Panc1 (cell line): ENCODE results near the gene PNPLA2. TPM values are rescaled to one million over a fixed set of nuclear protein-coding genes. Genes with fewer than 3 reads are reported as not detected.
A peak's percentile ranks its signal among the peaks of the same experiment; 100 is the strongest.

ENCODE experiments used
- ATAC-seq: fragments of 200-7000 bp; cut with Tn5 transposase; 2 replicates; pipeline ENCODE4 v1.9.1; 2020; ENCODE audit warnings: mild to moderate bottlenecking, moderate library complexity
- BruUV-seq: library from RNA; stranded (reverse); fragments of 400-500 nt; replicated peaks from 2 replicates; lab custom pipeline; 2021; lab: Mats Ljungman, UMichigan
- CTCF ChIA-PET: fragments of 300-600 bp; sonication (Branson Sonifier 250); formaldehyde crosslinking; loops from one replicate; lab custom pipeline; 2022; ENCODE audit warnings: antibody characterized with exemption; lab: Charles Lee
- POLR2A ChIA-PET: fragments of 300-600 bp; sonication (Branson Sonifier 250); formaldehyde crosslinking; loops from one replicate; lab custom pipeline; 2022; ENCODE audit warnings: antibody characterized with exemption; lab: Charles Lee
- DNase-seq: peaks from one replicate; pipeline ENCODE4 v3.0.0-alpha.2; 2010; ENCODE audit warnings: low read depth, low spot score
- H3K27ac ChIP-seq: 2 replicates; pipeline ENCODE4 v1.5.1; 2011; ENCODE audit warnings: mild to moderate bottlenecking, low read length, inconsistent platforms
- H3K27me3 ChIP-seq: fragments of 200-500 bp; sonication (Bioruptor generic); 2 replicates; pipeline ENCODE4 v1.6.0; 2014; ENCODE audit warnings: low read length, inconsistent platforms; ENCODE audit not compliant: control insufficient read depth, insufficient read depth
- H3K36me3 ChIP-seq: fragments of 200-500 bp; sonication (Bioruptor generic); 2 replicates; pipeline ENCODE4 v1.5.1; 2014; ENCODE audit warnings: inconsistent platforms, mild to moderate bottlenecking, low read length, moderate library complexity; ENCODE audit not compliant: control insufficient read depth, insufficient read depth
- H3K4me1 ChIP-seq: 2 replicates; pipeline ENCODE4 v1.5.1; 2011; ENCODE audit warnings: inconsistent platforms, mild to moderate bottlenecking, low read length, moderate library complexity; ENCODE audit not compliant: control insufficient read depth, insufficient read depth
- H3K4me3 ChIP-seq, 2 experiments: 2 replicates each; pipeline ENCODE4 v1.5.1; 2011 to 2012; ENCODE audit warnings: low read depth in 2 of 2, low read length in 2 of 2, mild to moderate bottlenecking in 2 of 2, inconsistent platforms in 1 of 2, moderate library complexity in 1 of 2
- H3K9me3 ChIP-seq: fragments of 200-500 bp; sonication (Bioruptor generic); 2 replicates; pipeline ENCODE4 v1.5.1; 2014; ENCODE audit warnings: low read depth, mild to moderate bottlenecking, inconsistent platforms, low read length, moderate library complexity; ENCODE audit not compliant: control insufficient read depth, insufficient read depth
- POLR2AphosphoS5 ChIP-seq: IDR thresholded peaks from 2 replicates; pipeline ENCODE4 v1.6.1; 2012; ENCODE audit warnings: mild to moderate bottlenecking, low read depth, low read length, moderate library complexity
- SIN3A ChIP-seq: IDR thresholded peaks from 2 replicates; pipeline ENCODE4 v1.6.1; 2012; ENCODE audit warnings: low read depth, mild to moderate bottlenecking, low read length, moderate library complexity, borderline replicate concordance; ENCODE audit not compliant: insufficient read depth
- TCF7L2 ChIP-seq: IDR thresholded peaks from 2 replicates; pipeline ENCODE4 v1.6.1; 2011; ENCODE audit warnings: mild to moderate bottlenecking, low read depth, low read length, inconsistent platforms
- in situ Hi-C: cut with HindIII; loops from 2 replicates; pipeline ENCODE4 v1.10.0; 2016; ENCODE audit warnings: low sequenced_read_pairs, low pct_unique_long_range_greater_than_20kb
- intact Hi-C: fragments of 100-400 bp; cut with micrococcal nuclease; formaldehyde crosslinking; loops from one replicate; pipeline ENCODE4 v1.10.0; 2022; ENCODE audit not compliant: unreplicated experiment
- total RNA-seq: library from RNA; stranded (reverse); gene quantifications from one replicate; pipeline ENCODE4 v1.2.1, GENCODE V29; 2021; ENCODE audit not compliant: unreplicated experiment
- TF ChIP-seq, protein P1 (sequence below), 2 experiments: IDR thresholded peaks; 2 replicates each; pipeline ENCODE4 v1.6.1; 2011 to 2012; ENCODE audit warnings: low read depth in 2 of 2, control low read depth in 1 of 2, low read length in 1 of 2, mild to moderate bottlenecking in 1 of 2, moderate library complexity in 1 of 2; ENCODE audit not compliant: insufficient read depth in 1 of 2
- TF ChIP-seq, protein P2 (sequence below): fragments of 450-650 bp; IDR thresholded peaks from 2 replicates; pipeline ENCODE4 v1.5.1; 2017; ENCODE audit warnings: mild to moderate bottlenecking

PNPLA2 gene
- total RNA-seq, 1 experiment from 2014 or later, result 244 TPM

DNA sequence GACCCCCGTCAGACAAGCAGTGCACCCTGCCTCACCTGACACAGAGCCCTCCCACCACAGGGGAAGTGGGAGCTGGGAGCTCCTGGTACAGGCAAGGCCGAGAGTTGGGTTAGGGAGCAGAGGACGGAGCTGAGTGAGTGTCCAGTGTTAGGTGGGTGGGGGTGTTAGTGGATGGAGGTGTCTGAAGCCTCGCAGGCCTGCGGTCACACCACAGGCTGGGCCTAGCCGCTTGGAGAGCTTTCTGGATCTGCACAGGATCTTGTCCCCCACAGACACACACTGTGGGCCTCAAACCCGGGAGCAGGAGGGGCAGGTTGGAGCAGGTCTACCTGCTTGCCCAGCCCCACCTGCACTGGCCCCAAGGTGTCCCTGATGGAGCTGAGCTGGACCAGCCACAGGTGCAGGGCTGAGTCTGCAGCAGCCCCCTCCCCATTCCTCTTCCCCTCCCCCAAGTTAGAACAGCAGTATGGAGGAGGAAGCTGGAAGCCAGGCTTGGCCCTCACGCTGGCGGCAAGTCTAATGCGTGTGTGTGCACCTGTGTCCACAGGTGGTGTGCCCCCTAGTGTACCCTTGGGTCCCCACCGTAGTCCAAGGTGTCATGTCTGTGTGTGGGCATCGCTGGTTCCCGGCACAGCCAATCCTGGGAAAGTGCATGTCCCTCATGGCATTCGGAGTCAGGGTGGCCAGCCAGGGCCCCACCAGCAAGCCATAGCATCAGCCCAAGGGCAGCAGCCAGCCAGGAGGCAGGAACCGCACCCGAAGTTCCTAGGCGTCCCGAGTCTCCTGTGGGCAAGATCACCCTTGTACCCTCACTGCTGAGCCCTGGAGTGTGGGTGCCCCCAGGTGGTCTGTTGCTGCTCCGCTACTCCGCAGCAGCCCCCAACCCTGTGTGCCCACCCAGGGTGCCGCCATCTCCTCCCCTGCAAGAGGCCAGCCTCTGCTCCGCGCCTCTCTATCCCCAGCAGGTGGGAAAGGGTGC lies 39.4 kb upstream of the PNPLA2 start:
- Histone ChIP-seq H3K9me3 (no peaks in the 10 kb centered on the region), H3K27ac (no peak overlapping the region; the same call in 1 of the 2 replicates), H3K4me3 (no peak overlapping the region), H3K36me3 (peaks cover 2% of the 10 kb centered on the region; the same call in 1 of the 2 replicates), H3K4me1 (peaks cover 31% of the 10 kb centered on the region), H3K27me3 (no peaks in the 10 kb centered on the region)
- POLR2A ChIA-PET, result no interaction called here
- ATAC-seq (no peak), DNase-seq (no peak)
- intact Hi-C loops (no loop called here), in situ Hi-C loops (no loop called here)
- TF ChIP-seq, protein P1, sequence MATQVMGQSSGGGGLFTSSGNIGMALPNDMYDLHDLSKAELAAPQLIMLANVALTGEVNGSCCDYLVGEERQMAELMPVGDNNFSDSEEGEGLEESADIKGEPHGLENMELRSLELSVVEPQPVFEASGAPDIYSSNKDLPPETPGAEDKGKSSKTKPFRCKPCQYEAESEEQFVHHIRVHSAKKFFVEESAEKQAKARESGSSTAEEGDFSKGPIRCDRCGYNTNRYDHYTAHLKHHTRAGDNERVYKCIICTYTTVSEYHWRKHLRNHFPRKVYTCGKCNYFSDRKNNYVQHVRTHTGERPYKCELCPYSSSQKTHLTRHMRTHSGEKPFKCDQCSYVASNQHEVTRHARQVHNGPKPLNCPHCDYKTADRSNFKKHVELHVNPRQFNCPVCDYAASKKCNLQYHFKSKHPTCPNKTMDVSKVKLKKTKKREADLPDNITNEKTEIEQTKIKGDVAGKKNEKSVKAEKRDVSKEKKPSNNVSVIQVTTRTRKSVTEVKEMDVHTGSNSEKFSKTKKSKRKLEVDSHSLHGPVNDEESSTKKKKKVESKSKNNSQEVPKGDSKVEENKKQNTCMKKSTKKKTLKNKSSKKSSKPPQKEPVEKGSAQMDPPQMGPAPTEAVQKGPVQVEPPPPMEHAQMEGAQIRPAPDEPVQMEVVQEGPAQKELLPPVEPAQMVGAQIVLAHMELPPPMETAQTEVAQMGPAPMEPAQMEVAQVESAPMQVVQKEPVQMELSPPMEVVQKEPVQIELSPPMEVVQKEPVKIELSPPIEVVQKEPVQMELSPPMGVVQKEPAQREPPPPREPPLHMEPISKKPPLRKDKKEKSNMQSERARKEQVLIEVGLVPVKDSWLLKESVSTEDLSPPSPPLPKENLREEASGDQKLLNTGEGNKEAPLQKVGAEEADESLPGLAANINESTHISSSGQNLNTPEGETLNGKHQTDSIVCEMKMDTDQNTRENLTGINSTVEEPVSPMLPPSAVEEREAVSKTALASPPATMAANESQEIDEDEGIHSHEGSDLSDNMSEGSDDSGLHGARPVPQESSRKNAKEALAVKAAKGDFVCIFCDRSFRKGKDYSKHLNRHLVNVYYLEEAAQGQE (IDR thresholded peaks at IDR 0.05; ENCODE audit: insufficient read depth in 1 of 2, low read depth in 2 of 2, low read length in 1 of 2), result no peak
- TF ChIP-seq SIN3A (no peak), POLR2AphosphoS5 (no peak; the same call in 1 of the 2 replicates), TCF7L2 (no peak)
- TF ChIP-seq, protein P2, sequence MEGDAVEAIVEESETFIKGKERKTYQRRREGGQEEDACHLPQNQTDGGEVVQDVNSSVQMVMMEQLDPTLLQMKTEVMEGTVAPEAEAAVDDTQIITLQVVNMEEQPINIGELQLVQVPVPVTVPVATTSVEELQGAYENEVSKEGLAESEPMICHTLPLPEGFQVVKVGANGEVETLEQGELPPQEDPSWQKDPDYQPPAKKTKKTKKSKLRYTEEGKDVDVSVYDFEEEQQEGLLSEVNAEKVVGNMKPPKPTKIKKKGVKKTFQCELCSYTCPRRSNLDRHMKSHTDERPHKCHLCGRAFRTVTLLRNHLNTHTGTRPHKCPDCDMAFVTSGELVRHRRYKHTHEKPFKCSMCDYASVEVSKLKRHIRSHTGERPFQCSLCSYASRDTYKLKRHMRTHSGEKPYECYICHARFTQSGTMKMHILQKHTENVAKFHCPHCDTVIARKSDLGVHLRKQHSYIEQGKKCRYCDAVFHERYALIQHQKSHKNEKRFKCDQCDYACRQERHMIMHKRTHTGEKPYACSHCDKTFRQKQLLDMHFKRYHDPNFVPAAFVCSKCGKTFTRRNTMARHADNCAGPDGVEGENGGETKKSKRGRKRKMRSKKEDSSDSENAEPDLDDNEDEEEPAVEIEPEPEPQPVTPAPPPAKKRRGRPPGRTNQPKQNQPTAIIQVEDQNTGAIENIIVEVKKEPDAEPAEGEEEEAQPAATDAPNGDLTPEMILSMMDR, result no peak; the same call in 1 of the 2 replicates
- TSS peak; percentile 51 for BruUV-seq
- CTCF ChIA-PET, result no interaction called here

DNA sequence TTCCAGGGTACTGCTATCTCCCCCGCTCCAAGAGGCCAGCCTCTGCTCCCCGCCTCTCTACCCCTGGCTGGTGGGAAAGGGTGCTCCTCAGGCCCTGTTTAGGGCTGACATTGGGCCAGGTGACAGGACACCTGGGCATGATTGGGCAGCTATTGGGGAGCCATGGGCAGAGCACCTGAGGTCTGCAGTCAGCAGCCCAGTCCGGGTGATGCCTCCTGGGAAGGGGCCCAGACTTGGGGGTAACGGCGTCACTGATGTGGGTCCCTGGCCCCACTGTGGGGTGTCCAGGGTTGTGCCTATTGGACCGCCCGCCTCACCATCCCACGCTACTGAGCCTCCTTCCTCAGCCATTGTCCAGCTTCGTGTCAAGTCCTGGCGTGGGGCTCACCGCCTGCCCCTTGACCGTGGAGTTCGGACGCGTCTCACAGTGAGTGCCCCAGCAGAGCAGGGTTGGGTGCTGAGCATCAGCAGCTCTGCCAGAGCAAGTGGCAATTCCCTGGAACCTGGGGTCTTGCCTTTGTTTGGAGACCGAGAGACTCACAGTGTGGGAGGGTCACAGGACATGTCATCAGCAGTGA lies 38.7 kb upstream of the PNPLA2 start:
- no peaks in the 10 kb centered on the region for H3K9me3 ChIP-seq
- TF ChIP-seq SIN3A (no peak), TCF7L2 (no peak), POLR2AphosphoS5 (no peak)
- TF ChIP-seq, protein P1 (IDR thresholded peaks at IDR 0.05; ENCODE audit: insufficient read depth in 1 of 2, low read depth in 2 of 2, low read length in 1 of 2), result no peak
- TF ChIP-seq, protein P2, result no peak
- peaks cover 2% of the 10 kb centered on the region; the same call in 1 of the 2 replicates for H3K36me3 ChIP-seq
- H3K27me3 ChIP-seq, result no peaks in the 10 kb centered on the region
- intact Hi-C loops (no loop called here), in situ Hi-C loops (no loop called here)
- no peak overlapping the region for H3K4me3 ChIP-seq
- H3K27ac ChIP-seq, result 0 out of 2 replicates have a peak overlapping the region, but pooled peaks have one; percentile 8
- no TSS peak for BruUV-seq
- peaks cover 24% of the 10 kb centered on the region for H3K4me1 ChIP-seq
- ChIA-PET CTCF (no interaction called here), POLR2A (no interaction called here)
- ATAC-seq (no peak), DNase-seq (no peak)
